GM12864 (cell line): ENCODE measurements around the gene RSPRY1.

Source experiments
- DNase-seq: peaks from one replicate; pipeline ENCODE4 v3.0.0-alpha.2; 2011; ENCODE audit warnings: low read depth
- H3K4me3 ChIP-seq: 2 replicates; pipeline ENCODE4 v1.5.1; 2011; ENCODE audit warnings: mild to moderate bottlenecking, low read depth, low read length, control low read depth
- TF ChIP-seq, protein P1 (sequence below): IDR thresholded peaks from 2 replicates; pipeline ENCODE4 v1.5.1; 2011; ENCODE audit warnings: low read depth, mild to moderate bottlenecking, moderate library complexity, low read length, control low read depth, inconsistent platforms; ENCODE audit errors: missing control alignments

The RSPRY1 gene

DNA sequence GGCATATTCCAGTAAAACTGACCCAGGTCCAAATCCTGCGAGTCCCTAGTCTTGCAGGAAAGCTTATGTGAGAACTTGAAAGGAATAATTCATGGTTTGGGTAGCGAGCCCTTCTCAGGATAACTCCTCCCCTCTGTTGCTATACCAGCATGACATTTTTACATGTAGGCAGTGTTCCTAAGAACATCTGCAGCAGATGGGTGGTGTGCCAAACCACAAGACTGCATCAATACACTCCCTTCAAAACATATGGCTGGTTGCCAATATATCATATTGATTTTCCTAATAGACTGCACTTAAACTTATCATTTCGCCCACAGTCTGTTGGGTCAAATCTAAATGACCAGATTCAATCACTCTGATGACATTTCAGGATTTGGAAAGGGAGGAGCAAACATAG is 20.2 kb upstream of the RSPRY1 start:
- H3K4me3 ChIP-seq = no peak overlapping the region
- TF ChIP-seq, protein P1, sequence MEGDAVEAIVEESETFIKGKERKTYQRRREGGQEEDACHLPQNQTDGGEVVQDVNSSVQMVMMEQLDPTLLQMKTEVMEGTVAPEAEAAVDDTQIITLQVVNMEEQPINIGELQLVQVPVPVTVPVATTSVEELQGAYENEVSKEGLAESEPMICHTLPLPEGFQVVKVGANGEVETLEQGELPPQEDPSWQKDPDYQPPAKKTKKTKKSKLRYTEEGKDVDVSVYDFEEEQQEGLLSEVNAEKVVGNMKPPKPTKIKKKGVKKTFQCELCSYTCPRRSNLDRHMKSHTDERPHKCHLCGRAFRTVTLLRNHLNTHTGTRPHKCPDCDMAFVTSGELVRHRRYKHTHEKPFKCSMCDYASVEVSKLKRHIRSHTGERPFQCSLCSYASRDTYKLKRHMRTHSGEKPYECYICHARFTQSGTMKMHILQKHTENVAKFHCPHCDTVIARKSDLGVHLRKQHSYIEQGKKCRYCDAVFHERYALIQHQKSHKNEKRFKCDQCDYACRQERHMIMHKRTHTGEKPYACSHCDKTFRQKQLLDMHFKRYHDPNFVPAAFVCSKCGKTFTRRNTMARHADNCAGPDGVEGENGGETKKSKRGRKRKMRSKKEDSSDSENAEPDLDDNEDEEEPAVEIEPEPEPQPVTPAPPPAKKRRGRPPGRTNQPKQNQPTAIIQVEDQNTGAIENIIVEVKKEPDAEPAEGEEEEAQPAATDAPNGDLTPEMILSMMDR = no peak
- no peak for DNase-seq

DNA sequence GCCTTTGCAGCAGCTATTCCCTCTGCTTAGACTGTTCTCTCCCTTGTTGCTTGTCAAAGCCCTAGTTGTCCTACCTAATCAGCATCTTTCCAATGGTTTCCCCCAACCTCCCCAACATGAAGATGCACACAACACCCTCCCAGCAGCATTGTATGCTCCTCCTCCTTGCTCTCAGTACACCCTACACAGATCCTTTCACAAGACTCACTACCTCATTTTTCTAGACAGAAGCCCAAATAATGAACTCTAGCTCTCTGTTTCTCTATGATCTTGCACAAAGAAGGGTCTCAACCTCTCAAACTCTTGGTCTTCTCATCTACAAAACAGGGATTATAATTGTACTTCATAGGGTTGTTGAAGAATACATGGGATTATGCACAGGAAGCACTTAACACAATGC is 19.7 kb upstream of the RSPRY1 start:
- H3K4me3 ChIP-seq = no peak overlapping the region
- TF ChIP-seq, protein P1 = no peak
- DNase-seq = no peak

DNA sequence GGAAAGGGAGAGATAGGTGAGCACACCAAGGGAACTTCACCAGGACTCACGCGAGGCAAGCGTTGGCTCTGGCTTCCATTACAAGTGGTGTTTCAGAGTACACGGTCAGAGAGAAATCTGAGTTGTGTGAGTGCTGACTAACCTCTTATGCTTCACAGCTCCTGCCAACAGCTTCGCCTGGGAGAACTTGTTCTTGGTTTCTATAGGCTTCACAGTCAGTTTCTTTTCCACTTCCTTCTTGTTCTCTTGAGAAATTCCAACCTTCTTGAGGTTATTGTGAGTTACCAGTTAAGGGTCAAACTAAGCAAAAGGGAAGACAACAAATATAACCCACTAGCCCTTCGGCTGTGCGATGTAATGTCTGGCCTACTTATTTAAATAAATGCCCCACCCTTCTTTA is 19.2 kb upstream of the RSPRY1 start:
- no peak overlapping the region for H3K4me3 ChIP-seq
- DNase-seq = no peak
- TF ChIP-seq, protein P1 = no peak

DNA sequence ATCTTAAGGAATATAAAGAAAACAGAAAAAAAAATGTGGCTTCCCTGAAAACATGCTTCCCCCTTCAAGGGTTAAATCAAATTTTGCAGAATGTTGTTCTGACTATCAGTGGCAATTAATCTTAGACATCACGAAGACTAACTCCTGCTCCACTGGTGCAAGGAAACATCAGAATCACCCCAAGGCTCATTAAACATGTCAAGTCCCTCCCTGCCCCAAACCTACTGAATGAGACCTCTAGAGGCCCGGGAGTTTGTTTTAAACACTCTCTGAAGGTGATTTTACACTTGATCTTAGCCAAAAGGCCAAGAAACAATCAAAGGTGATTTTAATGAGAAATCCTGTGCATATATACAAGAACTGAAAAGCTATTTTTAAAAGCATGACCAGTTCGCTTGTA is 18.6 kb upstream of the RSPRY1 start:
- TF ChIP-seq, protein P1 = no peak
- no peak for DNase-seq
- H3K4me3 ChIP-seq = no peak overlapping the region

DNA sequence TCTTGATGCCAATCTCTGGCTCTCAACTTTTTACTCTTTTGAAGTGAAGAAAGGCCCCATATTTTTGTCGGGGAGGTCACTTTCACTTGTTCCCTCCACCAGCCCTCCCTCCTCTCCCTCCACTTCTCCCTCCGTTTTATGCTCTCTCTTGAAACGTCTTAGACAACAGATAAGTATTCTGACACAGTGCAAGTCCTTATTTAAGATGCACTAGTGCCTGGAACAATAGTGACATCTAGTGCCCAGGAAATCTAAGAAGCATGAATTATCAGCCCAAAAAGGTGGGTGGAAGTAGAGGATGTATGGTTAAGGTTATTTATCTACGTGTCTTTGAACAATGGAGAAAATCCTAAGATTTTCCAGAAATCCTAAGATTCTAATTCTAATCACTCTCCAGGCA is 18.2 kb upstream of the RSPRY1 start:
- peak; percentile 55 for DNase-seq
- TF ChIP-seq, protein P1 = peak; percentile 57
- H3K4me3 ChIP-seq = no peak overlapping the region

DNA sequence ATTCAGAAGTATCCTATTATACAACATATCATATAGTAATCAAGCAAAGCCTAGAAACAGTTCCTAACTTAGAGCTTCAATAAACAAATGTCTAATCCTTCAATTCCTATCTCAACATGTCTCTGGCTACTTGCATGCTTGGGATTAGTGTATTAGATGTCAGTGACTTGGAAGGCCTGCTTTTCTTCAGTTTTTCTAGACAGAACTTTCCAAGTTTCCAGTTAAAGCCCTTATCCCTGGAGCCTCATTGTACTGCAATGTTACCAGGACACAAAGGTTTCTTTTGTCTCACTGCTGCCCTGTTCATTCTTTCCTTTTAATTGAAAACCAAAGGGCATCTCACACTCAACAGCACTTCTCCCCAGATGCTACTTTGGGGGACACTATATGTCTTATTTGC is 16.8 kb upstream of the RSPRY1 start:
- H3K4me3 ChIP-seq = no peak overlapping the region
- TF ChIP-seq, protein P1 = no peak
- DNase-seq = no peak

DNA sequence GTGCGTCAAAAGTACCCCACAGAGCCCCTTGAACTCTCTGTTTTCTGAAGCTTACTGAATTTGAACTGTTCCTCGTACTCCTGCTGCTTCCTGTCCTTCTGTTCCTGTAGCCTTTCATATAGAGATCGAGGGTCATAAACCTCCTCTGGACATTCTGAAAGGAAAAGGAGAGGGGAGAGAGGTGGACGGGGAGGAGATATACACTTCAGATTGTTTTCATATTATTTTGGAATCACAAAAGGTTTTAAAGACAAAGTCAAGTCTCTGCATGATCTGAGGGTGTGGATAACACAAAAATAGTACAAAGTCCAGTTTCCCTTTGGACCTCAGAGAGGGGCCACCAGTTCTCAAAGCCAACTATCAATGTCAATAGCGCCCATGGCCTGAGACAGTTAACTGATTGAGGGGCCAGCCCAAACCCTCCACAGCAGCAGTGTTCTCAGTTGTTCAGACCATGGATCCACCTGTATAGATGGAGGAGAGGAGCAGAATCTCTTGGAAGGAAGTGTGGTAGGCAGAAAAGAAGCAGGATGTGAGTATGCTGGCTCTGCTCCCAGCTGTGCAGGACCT is 13.3 kb upstream of the RSPRY1 start:
- no peak overlapping the region for H3K4me3 ChIP-seq
- TF ChIP-seq, protein P1 = no peak

More for the DNA sequence above, 13.3 kb upstream of the RSPRY1 start:
- no peak for DNase-seq
